IPS-20b (cell line): ENCODE data around the gene LMO7.

Experiments
- H3K27ac ChIP-seq: one replicate; pipeline ENCODE4 v1.5.1; 2013; ENCODE audit warnings: low read length
- H3K27me3 ChIP-seq: 2 replicates; pipeline ENCODE4 v1.6.1; 2013; ENCODE audit warnings: mild to moderate bottlenecking, low read length, inconsistent platforms; ENCODE audit not compliant: insufficient read depth
- H3K36me3 ChIP-seq: 2 replicates; pipeline ENCODE4 v1.6.1; 2013; ENCODE audit warnings: low read depth, mild to moderate bottlenecking, inconsistent platforms, low read length, moderate library complexity; ENCODE audit not compliant: insufficient read depth
- H3K4me1 ChIP-seq: 2 replicates; pipeline ENCODE4 v1.6.1; 2013; ENCODE audit warnings: mild to moderate bottlenecking, control low read depth, inconsistent platforms, low read length, moderate library complexity; ENCODE audit not compliant: insufficient read depth
- H3K4me3 ChIP-seq: 2 replicates; pipeline ENCODE4 v1.5.1; 2013; ENCODE audit warnings: mild to moderate bottlenecking, low read length, inconsistent platforms
- H3K9ac ChIP-seq: 2 replicates; pipeline ENCODE4 v1.6.1; 2013; ENCODE audit warnings: low read depth, mild to moderate bottlenecking, inconsistent platforms, low read length, moderate library complexity
- H3K9me3 ChIP-seq: 2 replicates; pipeline ENCODE4 v1.6.1; 2013; ENCODE audit warnings: mild to moderate bottlenecking, low read depth, low read length, inconsistent platforms; ENCODE audit not compliant: insufficient read depth

The LMO7 gene

DNA sequence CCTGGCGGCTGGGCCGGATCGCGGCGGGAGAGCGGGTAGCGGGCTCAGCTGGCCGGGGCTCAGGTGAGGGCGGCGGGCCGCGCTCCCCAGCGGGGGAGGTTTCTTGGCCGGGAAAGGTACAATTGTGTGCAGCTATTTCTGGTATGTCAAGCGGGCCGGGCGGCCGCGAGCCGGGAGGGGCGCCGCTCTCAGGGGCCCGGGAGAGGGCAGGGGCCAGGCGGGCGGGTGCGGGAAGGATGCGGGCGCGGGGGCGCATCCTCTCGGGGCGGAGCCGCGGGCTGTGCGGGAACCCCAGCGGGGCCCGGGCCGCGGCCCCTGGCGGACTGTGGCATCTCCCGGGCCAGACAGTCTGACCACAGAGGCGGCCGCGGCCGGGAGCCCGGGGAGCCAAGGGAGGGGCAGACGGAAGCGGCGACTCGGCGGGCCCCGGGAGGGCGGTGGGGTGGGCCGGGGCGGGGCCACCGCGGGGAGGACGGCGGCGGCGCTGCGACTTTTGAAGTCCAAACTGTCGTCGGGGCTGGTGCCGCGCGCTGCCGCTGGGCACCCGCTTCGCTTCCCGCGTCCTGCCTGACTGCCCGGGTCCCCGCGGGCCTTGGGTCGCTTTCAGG is at the start of gene LMO7:
Gene LMO7 (plus strand): TSS at position 503 of the 608 bp plus-strand sequence. CDS start 328 bp downstream, outside the sequence.
- Histone ChIP-seq H3K27ac (no peak within 1 kb of the TSS), H3K9me3 (no peaks in the 10 kb centered on the region), H3K4me1 (peaks cover 17% of the 10 kb centered on the region), H3K27me3 (peaks cover 50% of the 10 kb centered on the region), H3K9ac (peak within 1 kb of the TSS; percentile 59), H3K36me3 (no peaks in the 10 kb centered on the region), H3K4me3 (peak within 1 kb of the TSS; percentile 78)

DNA sequence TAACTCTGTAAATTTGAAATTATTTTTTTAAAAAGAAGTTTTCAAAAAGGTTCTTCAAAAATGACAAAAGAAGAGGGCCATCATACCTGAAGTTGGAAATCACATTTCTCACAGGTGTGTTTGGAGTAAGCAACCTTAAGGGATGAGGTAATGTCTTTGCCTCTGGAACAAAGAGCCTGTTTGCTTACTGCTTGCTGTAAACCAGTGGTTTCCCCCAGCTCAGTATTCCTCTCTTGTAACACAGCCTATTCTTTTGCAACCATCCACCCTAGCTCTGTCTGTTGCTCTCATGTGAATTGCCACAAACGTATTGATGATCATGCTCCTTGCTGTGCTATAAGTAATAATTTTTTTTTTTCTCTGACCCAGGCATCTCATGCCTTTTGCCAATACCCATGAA is 48.5 kb upstream of the LMO7 start:
- H3K9ac ChIP-seq = peak overlapping the region; percentile 39; the same call in 1 of the 2 replicates
- H3K36me3 ChIP-seq = peaks cover 19% of the 10 kb centered on the region; the same call in 1 of the 2 replicates
- H3K9me3 ChIP-seq = peaks cover 15% of the 10 kb centered on the region; the same call in 1 of the 2 replicates
- H3K4me1 ChIP-seq = peaks cover 4% of the 10 kb centered on the region
- H3K27ac ChIP-seq = no peak overlapping the region
- H3K27me3 ChIP-seq = no peaks in the 10 kb centered on the region
- no peak overlapping the region for H3K4me3 ChIP-seq

DNA sequence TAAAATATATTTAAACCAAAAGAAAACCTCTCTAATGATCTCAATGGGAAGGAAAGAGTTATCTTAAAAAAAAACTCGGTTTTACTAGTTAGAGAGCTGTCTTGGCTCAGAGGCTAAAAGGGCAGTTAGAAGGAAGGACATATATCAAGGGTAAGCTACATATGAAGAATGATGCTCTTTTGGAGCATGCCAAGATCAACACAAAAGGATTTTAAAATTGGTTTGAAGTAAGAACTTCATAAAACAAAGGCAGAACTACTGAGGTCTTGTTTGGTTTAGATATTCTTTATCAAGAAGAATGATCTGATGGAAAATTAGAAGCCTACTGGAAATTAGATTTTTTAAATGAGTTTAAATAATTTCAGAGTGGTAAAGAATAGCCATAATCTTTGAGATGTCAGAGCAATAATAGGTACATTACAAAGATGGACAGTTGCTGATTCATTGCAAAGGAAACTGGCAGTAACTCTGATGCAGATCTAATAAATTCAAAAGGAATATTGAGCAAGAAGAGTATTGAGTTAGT is 39.4 kb upstream of the LMO7 start:
- Histone ChIP-seq H3K9me3 (no peaks in the 10 kb centered on the region), H3K36me3 (peaks cover 5% of the 10 kb centered on the region; the same call in 1 of the 2 replicates), H3K27me3 (no peaks in the 10 kb centered on the region), H3K4me1 (peaks cover 8% of the 10 kb centered on the region), H3K9ac (no peak overlapping the region), H3K27ac (no peak overlapping the region), H3K4me3 (no peak overlapping the region)

DNA sequence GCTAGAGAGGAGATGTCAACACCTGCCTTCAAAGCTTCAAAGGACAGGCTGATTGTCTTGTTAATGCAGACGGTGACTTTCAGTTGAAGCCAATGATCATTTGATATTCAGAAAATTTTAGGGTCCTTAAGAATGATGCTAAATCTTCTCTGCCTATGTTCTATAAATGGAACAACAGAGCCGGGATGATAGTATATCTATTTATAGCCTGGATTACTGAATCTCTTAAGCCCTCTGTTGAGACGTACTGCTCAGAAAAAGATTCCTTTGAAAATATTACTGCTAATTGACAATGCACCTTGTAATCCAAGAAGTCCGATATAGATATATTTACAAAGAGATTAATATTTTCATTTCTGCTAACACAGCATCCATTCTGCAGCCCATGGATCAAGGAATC is 35.8 kb upstream of the LMO7 start:
- H3K27ac ChIP-seq = no peak overlapping the region
- H3K27me3 ChIP-seq = no peaks in the 10 kb centered on the region
- no peak overlapping the region for H3K9ac ChIP-seq
- H3K36me3 ChIP-seq = peaks cover 5% of the 10 kb centered on the region; the same call in 1 of the 2 replicates
- no peak overlapping the region for H3K4me3 ChIP-seq
- no peaks in the 10 kb centered on the region for H3K9me3 ChIP-seq
- no peaks in the 10 kb centered on the region for H3K4me1 ChIP-seq

DNA sequence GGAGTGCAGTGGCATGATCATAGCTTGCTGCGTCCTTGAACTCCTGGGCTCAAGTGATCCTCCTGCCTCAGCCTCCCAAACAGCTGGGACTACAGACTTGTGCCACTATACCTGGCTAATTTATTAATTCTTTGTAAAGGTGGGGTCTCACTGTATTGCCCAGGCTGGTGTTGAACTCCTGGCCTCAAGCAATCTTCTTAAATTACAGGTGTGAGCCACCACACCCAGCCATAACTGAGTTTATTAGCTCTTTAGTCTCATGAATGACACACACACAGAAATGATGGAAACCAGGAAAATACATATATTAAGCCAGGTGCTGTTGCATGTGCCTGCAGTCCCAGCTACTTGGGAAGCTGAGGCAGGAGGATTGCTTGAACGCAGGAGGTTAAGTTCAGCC is 33.1 kb upstream of the LMO7 start:
- H3K9ac ChIP-seq = no peak overlapping the region
- H3K4me1 ChIP-seq = no peaks in the 10 kb centered on the region
- H3K4me3 ChIP-seq = no peak overlapping the region
- no peak overlapping the region for H3K27ac ChIP-seq
- no peaks in the 10 kb centered on the region for H3K9me3 ChIP-seq
- peaks cover 5% of the 10 kb centered on the region; the same call in 1 of the 2 replicates for H3K36me3 ChIP-seq
- no peaks in the 10 kb centered on the region for H3K27me3 ChIP-seq

DNA sequence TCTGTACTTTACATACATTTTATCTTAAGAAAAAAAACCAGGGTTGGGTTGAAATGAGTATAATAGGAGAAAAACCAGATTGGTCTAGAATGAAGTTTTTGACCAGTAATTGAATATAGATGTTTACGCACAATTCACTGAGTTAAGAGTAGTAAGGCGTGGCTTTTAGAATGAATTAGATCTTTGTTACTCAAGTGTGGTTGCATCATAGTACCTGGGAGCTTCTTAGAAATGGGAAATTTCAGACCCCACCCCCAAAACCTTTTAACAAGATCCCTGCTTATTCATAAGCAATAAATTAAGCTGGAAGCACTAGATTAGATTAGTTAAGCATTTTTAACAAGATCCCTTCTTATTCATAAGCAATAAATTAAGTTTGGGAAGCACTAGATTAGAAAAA is 28.7 kb upstream of the LMO7 start:
- no peaks in the 10 kb centered on the region for H3K9me3 ChIP-seq
- no peak overlapping the region for H3K27ac ChIP-seq
- H3K36me3 ChIP-seq = no peaks in the 10 kb centered on the region; the same call in 1 of the 2 replicates
- H3K27me3 ChIP-seq = no peaks in the 10 kb centered on the region
- H3K4me1 ChIP-seq = no peaks in the 10 kb centered on the region
- no peak overlapping the region for H3K9ac ChIP-seq
- no peak overlapping the region for H3K4me3 ChIP-seq

DNA sequence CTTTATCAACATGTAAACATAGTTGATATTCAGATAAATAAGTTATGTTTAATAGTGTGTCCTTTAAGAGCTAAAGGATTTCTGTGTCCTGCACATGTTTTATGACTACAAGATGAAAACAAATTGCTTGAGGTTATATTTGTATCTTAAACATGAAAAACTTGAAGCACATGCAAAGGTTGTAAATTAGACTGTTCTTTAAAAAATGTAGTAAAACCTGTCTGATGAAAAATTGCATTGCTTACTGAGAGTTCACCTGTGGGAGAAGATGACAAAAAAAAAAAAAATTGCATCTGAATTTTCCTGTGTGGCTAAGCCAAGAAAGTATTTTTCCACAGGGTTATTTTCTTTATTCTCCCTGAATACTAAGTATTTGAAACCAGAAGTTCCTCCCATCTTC is 25.7 kb upstream of the LMO7 start:
- H3K27ac ChIP-seq = no peak overlapping the region
- no peak overlapping the region for H3K4me3 ChIP-seq
- no peak overlapping the region for H3K9ac ChIP-seq
- no peaks in the 10 kb centered on the region for H3K27me3 ChIP-seq
- no peaks in the 10 kb centered on the region; the same call in 1 of the 2 replicates for H3K36me3 ChIP-seq
- no peaks in the 10 kb centered on the region for H3K9me3 ChIP-seq
- H3K4me1 ChIP-seq = no peaks in the 10 kb centered on the region

DNA sequence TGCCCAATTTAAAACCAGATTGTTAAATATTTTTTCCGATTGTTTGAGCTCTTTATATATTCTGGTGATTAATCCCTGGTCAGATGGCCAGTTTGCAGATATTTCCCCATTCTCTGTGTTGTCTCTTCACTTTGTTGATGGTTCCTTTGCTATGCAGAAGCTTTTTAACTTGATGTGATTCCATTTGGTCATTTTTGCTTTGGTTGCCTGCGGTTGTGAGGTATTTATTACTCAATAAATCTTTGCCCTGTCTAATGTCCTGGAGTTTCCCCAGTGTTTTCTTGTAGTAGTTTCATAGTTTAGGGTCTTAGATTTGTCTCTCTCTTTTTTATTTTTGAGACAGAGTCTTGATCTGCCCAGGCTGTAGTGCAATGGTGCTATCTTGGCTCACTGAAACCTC is 23.8 kb upstream of the LMO7 start:
- H3K9me3 ChIP-seq = no peaks in the 10 kb centered on the region
- H3K36me3 ChIP-seq = no peaks in the 10 kb centered on the region
- H3K9ac ChIP-seq = no peak overlapping the region
- no peak overlapping the region for H3K4me3 ChIP-seq
- H3K4me1 ChIP-seq = no peaks in the 10 kb centered on the region
- no peak overlapping the region for H3K27ac ChIP-seq
- no peaks in the 10 kb centered on the region for H3K27me3 ChIP-seq

DNA sequence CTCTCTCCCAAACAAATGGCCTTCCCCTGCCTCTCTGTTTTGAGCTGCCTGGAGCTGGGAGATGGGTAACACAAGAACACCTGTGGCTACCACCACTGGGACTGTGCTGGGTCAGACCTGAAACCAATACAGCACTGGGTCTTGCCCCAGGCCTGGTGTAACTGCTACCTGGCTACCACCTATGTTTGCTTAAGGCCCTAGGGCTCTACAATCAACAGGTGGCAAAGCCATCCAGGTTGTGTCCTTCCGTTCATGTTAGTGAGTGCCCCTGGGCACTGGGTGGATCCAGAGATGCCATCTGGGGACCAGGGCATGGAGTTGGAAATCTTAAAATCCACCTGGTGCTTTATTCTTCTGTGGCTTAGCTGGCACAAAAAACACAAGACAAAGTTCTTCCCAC is 18.9 kb upstream of the LMO7 start:
- no peaks in the 10 kb centered on the region for H3K4me1 ChIP-seq
- no peak overlapping the region for H3K4me3 ChIP-seq

DNA sequence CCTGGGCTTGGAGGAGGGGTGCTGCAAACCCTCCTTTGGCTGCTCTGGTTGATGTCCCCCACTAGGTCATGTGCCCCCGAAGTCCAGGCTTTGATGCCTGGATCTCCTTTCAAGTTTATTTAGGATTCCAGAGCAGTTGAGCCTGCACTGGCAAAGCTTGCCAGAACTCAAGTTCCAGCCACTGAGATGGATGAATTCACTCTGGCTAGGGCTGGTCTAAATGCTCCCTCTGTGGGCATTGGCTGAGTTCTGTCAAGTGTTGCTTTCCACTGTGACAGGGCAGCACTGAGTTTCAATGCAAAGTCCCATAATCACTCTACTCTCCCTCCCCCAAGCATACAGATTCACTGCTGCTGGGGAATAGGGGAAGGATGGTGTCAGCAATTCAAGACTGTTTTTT is 17.8 kb upstream of the LMO7 start:
- Histone ChIP-seq H3K9me3 (no peaks in the 10 kb centered on the region), H3K4me3 (no peak overlapping the region), H3K27ac (no peak overlapping the region), H3K4me1 (no peaks in the 10 kb centered on the region), H3K36me3 (no peaks in the 10 kb centered on the region), H3K27me3 (no peaks in the 10 kb centered on the region), H3K9ac (no peak overlapping the region)

More for the DNA sequence above, 18.9 kb upstream of the LMO7 start:
- H3K27ac ChIP-seq = no peak overlapping the region
- no peaks in the 10 kb centered on the region for H3K36me3 ChIP-seq
- H3K9ac ChIP-seq = no peak overlapping the region
- H3K27me3 ChIP-seq = no peaks in the 10 kb centered on the region
- H3K9me3 ChIP-seq = no peaks in the 10 kb centered on the region

DNA sequence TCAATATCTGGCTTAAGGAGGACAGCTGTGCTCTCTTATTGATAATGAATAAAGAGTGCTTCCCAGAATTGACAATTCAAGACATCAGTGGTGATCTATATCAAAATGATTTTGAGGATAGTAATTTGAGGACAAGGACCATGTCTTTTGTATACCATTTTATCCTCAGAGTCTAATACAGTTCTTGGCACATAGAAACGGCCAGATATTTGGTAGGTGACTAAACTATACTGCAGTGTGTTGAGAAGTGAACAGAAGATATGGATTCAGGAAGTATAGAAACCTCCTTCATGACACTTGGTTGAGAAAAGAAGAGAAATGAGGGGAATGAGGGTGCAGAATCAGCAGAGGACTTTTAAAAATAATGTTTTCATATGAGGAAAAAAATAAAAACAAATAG is 16.1 kb upstream of the LMO7 start:
- Histone ChIP-seq H3K9me3 (no peaks in the 10 kb centered on the region), H3K9ac (no peak overlapping the region), H3K4me3 (no peak overlapping the region), H3K27me3 (no peaks in the 10 kb centered on the region), H3K36me3 (no peaks in the 10 kb centered on the region), H3K4me1 (no peaks in the 10 kb centered on the region), H3K27ac (no peak overlapping the region)

DNA sequence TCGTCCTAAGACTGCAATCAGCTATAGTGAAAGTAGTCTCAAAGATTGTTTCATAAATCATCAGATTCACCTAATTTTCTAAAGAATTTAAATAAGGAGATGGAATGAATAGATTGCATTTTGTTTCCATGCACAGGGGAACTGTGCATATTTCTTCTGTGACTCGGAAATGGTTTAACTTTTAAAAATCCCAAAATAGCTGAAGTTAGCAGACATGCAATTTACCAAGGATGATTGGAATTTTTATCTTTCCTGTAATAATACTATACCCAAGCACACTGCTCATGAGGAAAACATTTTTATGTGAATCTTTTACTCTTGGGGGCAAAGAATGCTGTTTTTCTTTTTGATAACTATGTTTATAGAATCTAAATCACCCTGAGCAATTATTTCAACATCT is 15.0 kb upstream of the LMO7 start:
- Histone ChIP-seq H3K4me3 (no peak overlapping the region), H3K36me3 (no peaks in the 10 kb centered on the region), H3K27me3 (no peaks in the 10 kb centered on the region), H3K9me3 (no peaks in the 10 kb centered on the region), H3K9ac (no peak overlapping the region), H3K4me1 (no peaks in the 10 kb centered on the region), H3K27ac (no peak overlapping the region)
